GM06990 (cell line): Measurements from ENCODE around the gene PRMT7.

ENCODE experiments used
- DNase-seq: peaks from one replicate; pipeline ENCODE4 v3.0.0-alpha.2; 2011; ENCODE audit not compliant: insufficient read length; ENCODE audit errors: extremely low read depth
- H3K27me3 ChIP-seq: replicated peaks from 2 replicates; pipeline ENCODE4 v1.6.0; 2011; ENCODE audit warnings: low read length; ENCODE audit not compliant: control insufficient read depth, insufficient read depth
- H3K36me3 ChIP-seq: 2 replicates; pipeline ENCODE4 v1.5.1; 2011; ENCODE audit warnings: low read length; ENCODE audit not compliant: control insufficient read depth, insufficient read depth
- H3K4me3 ChIP-seq: replicated peaks from 2 replicates; pipeline ENCODE4 v1.5.1; 2011; ENCODE audit warnings: low read depth, mild to moderate bottlenecking, control low read depth, low read length
- CTCF ChIP-seq: IDR thresholded peaks from 2 replicates; pipeline ENCODE4 v1.5.1; 2011; ENCODE audit warnings: low read length, control low read depth, mild to moderate bottlenecking, inconsistent platforms; ENCODE audit not compliant: insufficient read depth, poor library complexity, severe bottlenecking

The PRMT7 gene

GRCh38 chr16:68281368-68282063, 29.3 kb upstream of the PRMT7 start:
- no peak for DNase-seq
- H3K36me3 ChIP-seq = peaks cover 7% of the 10 kb centered on the region
- H3K27me3 ChIP-seq = no peaks in the 10 kb centered on the region
- no peak overlapping the region for H3K4me3 ChIP-seq
- TF ChIP-seq CTCF = no peak

GRCh38 chr16:68282064-68282452, 28.8 kb upstream of the PRMT7 start:
- no peak for DNase-seq
- no peak for TF ChIP-seq CTCF
- H3K27me3 ChIP-seq = no peaks in the 10 kb centered on the region
- H3K36me3 ChIP-seq = peaks cover 7% of the 10 kb centered on the region
- no peak overlapping the region for H3K4me3 ChIP-seq

- TF ChIP-seq CTCF = no peak
- H3K36me3 ChIP-seq = peaks cover 15% of the 10 kb centered on the region
- no peaks in the 10 kb centered on the region for H3K27me3 ChIP-seq
- H3K4me3 ChIP-seq = peak overlapping the region; percentile 20
- DNase-seq = no peak
Measured at GRCh38 chr16:68283346-68283745, 27.5 kb upstream of the PRMT7 start.

GRCh38 chr16:68283801-68284598, 26.8 kb upstream of the PRMT7 start:
- peaks cover 16% of the 10 kb centered on the region for H3K36me3 ChIP-seq
- H3K27me3 ChIP-seq = no peaks in the 10 kb centered on the region
- peak; percentile 31 for DNase-seq
- no peak for TF ChIP-seq CTCF
- H3K4me3 ChIP-seq = peak overlapping the region; percentile 20

GRCh38 chr16:68284847-68285246, 26.0 kb upstream of the PRMT7 start:
- peaks cover 18% of the 10 kb centered on the region for H3K36me3 ChIP-seq
- H3K27me3 ChIP-seq = no peaks in the 10 kb centered on the region
- peak; percentile 78 for DNase-seq
- no peak overlapping the region; the same call in 1 of the 2 replicates for H3K4me3 ChIP-seq
- TF ChIP-seq CTCF = no peak
